GM12873 (cell line): ENCODE data around the gene SMIM1.

ENCODE experiments used
- TF ChIP-seq, protein P1 (sequence below): IDR thresholded peaks from 2 replicates; pipeline ENCODE4 v1.5.1; 2012; ENCODE audit warnings: low read depth, mild to moderate bottlenecking, moderate library complexity, low read length, control low read depth; ENCODE audit not compliant: insufficient read depth; ENCODE audit errors: missing control alignments

Gene SMIM1

DNA sequence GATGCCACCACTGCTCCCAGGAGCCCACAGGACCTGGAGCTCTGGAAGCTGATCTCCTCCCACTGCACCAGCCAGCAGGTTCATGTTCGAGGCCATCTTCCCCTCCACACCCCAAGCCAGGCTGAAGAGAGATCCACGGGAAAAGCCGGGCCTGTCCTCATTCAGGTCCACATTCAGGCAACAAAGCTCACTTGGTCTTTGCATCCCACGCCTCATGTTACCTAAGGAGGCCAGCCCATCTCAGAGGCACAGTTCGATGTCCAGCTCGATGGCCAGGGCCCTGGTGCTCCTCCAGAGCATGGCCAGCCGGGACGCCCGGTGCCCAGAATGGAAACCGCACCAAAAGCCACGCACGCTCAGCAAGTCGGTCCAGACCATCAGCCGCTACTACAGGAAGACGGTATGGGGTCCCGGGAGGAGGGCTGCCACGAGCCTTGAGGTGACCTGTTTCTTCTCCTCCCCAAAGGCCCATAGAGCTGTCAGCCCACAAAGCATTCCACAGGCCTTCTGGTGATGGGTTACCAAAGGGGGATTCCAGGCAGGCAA is 20.1 kb upstream of the SMIM1 start, which contains the start of gene CCDC27:
TSS of gene CCDC27 (plus strand) at position 51 of the 546 bp plus-strand sequence. CDS start at position 83, 32 bp downstream.
- TF ChIP-seq, protein P1, sequence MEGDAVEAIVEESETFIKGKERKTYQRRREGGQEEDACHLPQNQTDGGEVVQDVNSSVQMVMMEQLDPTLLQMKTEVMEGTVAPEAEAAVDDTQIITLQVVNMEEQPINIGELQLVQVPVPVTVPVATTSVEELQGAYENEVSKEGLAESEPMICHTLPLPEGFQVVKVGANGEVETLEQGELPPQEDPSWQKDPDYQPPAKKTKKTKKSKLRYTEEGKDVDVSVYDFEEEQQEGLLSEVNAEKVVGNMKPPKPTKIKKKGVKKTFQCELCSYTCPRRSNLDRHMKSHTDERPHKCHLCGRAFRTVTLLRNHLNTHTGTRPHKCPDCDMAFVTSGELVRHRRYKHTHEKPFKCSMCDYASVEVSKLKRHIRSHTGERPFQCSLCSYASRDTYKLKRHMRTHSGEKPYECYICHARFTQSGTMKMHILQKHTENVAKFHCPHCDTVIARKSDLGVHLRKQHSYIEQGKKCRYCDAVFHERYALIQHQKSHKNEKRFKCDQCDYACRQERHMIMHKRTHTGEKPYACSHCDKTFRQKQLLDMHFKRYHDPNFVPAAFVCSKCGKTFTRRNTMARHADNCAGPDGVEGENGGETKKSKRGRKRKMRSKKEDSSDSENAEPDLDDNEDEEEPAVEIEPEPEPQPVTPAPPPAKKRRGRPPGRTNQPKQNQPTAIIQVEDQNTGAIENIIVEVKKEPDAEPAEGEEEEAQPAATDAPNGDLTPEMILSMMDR = no peak

DNA sequence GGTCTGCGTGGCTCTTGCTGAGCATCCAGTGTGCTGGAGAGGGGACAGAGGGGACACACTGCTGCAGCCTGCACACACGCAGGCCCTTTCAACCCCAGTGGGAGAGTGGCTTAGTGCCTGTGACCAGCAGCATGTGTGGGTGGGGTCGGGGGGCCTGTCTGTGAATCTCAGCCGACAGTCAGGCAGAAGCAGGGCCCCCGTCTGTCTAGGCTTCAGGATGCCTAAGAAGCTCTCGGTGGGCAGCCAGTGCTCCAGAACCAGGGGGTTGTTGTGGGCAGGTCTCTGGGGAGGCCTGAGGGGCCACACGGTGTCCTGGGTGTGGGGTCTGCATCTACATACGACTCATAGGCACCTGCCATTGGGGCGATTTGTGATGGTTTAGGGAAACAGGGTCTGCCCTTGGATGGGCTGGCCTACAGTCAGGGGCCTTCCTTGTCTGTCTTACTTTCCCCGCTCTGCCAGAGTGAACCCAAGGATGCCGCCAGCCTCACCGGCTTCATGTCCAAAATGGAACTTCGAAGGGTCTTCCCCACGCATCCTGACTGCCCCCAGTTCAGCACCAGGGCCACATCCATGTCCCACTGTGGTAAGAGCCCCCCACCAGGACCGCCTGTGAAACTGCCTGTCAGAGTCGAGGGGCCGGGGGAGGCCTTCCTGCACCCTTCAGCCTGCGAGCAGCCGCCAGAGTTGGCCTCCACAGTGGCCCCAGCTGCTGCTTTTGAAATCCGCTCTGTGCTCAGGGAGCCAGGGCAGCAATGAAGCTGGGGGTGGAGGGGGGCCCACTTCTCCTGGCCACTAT is 18.7 kb upstream of the SMIM1 start:
- TF ChIP-seq, protein P1 = no peak

DNA sequence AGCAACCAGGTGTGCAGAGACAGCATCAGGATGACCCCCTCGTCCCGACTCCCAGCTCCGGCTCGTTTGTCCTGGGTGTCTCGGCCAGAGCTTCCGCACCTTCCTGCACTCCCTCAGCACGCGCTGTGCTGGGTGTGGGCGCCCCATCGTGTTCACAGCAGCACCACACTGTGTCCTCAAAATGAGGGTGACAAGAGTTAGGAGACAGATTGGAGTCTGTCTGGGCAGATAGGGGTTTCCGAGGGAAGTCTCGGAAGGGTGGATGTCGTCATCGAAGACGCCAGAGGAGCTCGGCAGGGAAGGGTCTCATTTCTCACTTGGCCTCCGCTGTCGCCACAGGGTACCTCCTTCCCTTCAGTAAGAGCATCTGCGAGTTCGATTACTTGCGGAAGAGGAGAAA is 16.2 kb upstream of the SMIM1 start:
- TF ChIP-seq, protein P1 = no peak

DNA sequence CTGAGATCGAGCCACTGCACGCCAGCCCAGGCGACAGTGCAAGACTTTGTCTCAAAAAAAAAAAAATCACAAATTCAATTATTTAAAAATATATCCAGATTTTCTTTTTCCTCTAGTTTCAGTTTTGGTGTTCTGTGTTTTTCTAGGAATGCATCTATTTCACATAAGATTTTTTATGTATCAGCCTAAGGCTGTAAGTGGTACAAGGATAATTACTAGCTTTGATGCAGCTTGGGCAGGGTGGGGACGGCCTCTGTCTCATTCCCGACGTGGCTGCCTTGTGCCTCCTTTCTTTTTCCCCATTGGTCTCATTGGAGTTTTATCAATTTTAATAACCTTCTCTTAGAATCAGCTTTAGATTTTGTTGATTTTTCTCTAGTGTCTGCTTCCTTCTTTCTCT is 13.4 kb upstream of the SMIM1 start:
- TF ChIP-seq, protein P1 = no peak

DNA sequence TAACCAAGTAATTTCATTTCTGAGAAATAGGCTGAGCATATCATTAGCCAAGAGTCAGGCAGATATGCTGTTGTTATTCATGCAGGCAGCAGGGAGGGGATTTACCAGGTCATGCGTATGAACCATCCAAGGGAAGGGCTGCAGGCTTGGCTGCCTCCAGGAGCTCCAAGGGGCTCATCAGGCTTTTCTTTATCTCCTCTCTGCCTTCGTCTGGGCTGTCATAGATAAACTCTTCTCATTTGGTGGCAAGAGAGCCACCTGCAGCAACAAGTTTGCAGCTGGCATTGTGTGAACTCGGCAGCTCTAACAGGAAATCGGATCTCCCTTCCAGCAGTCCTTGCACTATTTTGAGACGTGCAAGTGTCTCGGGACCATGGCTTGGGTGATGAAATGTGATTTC is 12.8 kb upstream of the SMIM1 start:
- TF ChIP-seq, protein P1 = no peak

DNA sequence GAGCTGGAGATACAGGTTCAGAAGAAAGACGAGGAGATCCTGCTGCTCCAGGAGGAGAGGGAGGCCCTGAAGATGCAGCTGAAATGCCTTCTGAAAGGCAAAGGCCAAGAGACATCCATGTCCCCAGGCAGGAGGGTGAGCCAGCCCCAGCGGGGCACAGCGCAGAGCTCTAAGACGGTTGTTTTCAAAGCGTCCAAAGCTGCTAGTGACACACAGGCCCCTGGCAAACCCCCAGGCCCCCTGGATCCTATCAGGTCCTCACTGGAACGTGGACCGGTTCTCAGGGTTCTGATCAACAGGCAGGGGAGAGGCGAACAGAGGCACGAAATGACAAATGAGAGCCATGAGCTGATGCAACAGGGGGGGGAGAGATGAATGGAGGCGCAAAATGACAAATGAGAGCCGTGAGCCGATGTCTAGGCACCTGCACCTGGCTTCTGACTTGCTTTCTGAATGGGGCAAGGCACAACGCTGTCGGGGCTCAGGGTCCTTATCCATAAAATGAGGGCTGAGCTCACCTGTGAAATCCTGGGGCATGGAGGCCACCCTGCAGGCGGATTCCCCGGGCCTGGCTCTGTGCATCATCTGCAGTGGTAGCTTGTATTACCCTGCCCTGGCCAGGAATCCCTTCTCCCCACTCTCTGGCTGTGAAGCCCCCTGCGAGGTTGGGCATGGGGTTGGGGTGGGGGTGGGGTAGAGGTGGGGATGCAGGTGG is 11.1 kb upstream of the SMIM1 start:
- TF ChIP-seq, protein P1 = no peak
